Caco-2 (cell line): Measurements from ENCODE around the gene SLC5A10. TPM values are rescaled to one million over a fixed set of nuclear protein-coding genes. Genes with fewer than 3 reads are reported as not detected.
A peak's percentile ranks its signal among the peaks of the same experiment; 100 is the strongest.

Experiments used
- BruUV-seq: library from RNA; stranded (reverse); fragments of 400-500 nt; replicated peaks from 2 replicates; lab custom pipeline; 2021; lab: Mats Ljungman, UMichigan
- CTCF ChIA-PET: fragments of 300-600 bp; sonication (Branson Sonifier 250); formaldehyde crosslinking; loops from one replicate; lab custom pipeline; 2022; ENCODE audit warnings: antibody characterized with exemption; lab: Charles Lee
- POLR2A ChIA-PET: fragments of 300-600 bp; sonication (Branson Sonifier 250); formaldehyde crosslinking; loops from one replicate; lab custom pipeline; 2022; ENCODE audit warnings: antibody characterized with exemption; lab: Charles Lee
- DNase-seq, 2 experiments: peaks; one replicate each; pipeline versions ENCODE4 v3.0.0 to v3.0.0-alpha.2; 2020 to 2022
- H3K27me3 ChIP-seq: replicated peaks from 2 replicates; pipeline ENCODE4 v1.6.0; 2011; ENCODE audit warnings: low read length; ENCODE audit not compliant: control insufficient read depth, insufficient read depth
- H3K36me3 ChIP-seq: 2 replicates; pipeline ENCODE4 v1.5.1; 2011; ENCODE audit warnings: low read length; ENCODE audit not compliant: control insufficient read depth, insufficient read depth
- H3K4me1 ChIP-seq: fragments of 250-450 bp; sonication (Bioruptor Pico); 2 replicates; pipeline ENCODE4 v1.5.1; 2020; ENCODE audit warnings: mild to moderate bottlenecking
- H3K4me3 ChIP-seq: 2 replicates; pipeline ENCODE4 v1.5.1; 2011; ENCODE audit warnings: low read depth, mild to moderate bottlenecking, control low read depth, low read length
- H3K9me3 ChIP-seq: fragments of 250-450 bp; sonication (Bioruptor Pico); 2 replicates; pipeline ENCODE4 v1.5.1; 2020; ENCODE audit warnings: mild to moderate bottlenecking, moderate library complexity
- H3K27ac Mint-ChIP-seq: one replicate; pipeline ENCODE4 v1.8.0; 2022; ENCODE audit warnings: mixed read lengths; ENCODE audit not compliant: unreplicated experiment
- H3K27me3 Mint-ChIP-seq: one replicate; pipeline ENCODE4 v1.8.0; 2022; ENCODE audit warnings: mixed read lengths; ENCODE audit not compliant: insufficient read depth, unreplicated experiment
- H3K36me3 Mint-ChIP-seq: one replicate; pipeline ENCODE4 v1.8.0; 2022; ENCODE audit warnings: mild to moderate bottlenecking, mixed read lengths; ENCODE audit not compliant: insufficient read depth, unreplicated experiment
- H3K4me1 Mint-ChIP-seq: one replicate; pipeline ENCODE4 v1.8.0; 2022; ENCODE audit warnings: low read depth, mixed read lengths; ENCODE audit not compliant: unreplicated experiment
- H3K4me3 Mint-ChIP-seq: one replicate; pipeline ENCODE4 v1.8.0; 2022; ENCODE audit warnings: mild to moderate bottlenecking, moderate library complexity, mixed read lengths; ENCODE audit not compliant: unreplicated experiment
- H3K9me3 Mint-ChIP-seq: one replicate; pipeline ENCODE4 v1.8.0; 2022; ENCODE audit warnings: mixed read lengths; ENCODE audit not compliant: unreplicated experiment
- CTCF ChIP-seq, 2 experiments: fragments of 200-600 bp in 1 of 2; IDR thresholded peaks; 1 replicate in 1 of 2; 2 replicates in 1 of 2; pipeline versions ENCODE4 v1.5.1 to v1.8.0; 2011 to 2022; ENCODE audit warnings: antibody characterized with exemption in 1 of 2, control low read depth in 1 of 2, inconsistent platforms in 1 of 2, low read depth in 1 of 2, low read length in 1 of 2, mild to moderate bottlenecking in 1 of 2, moderate library complexity in 1 of 2; ENCODE audit not compliant: insufficient read depth in 1 of 2, severe bottlenecking in 1 of 2, unreplicated experiment in 1 of 2
- intact Hi-C: fragments of 100-400 bp; cut with micrococcal nuclease; formaldehyde crosslinking; loops from one replicate; pipeline ENCODE4 v1.10.0; 2022; ENCODE audit not compliant: unreplicated experiment
- total RNA-seq: library from RNA; stranded (reverse); gene quantifications from 2 replicates; pipeline ENCODE4 v1.2.3, GENCODE V29; 2022

SLC5A10 gene
- total RNA-seq, 1 experiment from 2014 or later = 0.27 TPM

GRCh38 chr17:18988546-18989173 lies 36.7 kb downstream of the SLC5A10 start:
- Mint-ChIP-seq H3K36me3 (peaks cover 34% of the 10 kb centered on the region), H3K4me3 (no peak overlapping the region), H3K27me3 (no peaks in the 10 kb centered on the region), H3K27ac (peak overlapping the region; percentile 80), H3K9me3 (no peaks in the 10 kb centered on the region), H3K4me1 (peaks cover 16% of the 10 kb centered on the region)
- POLR2A ChIA-PET = no interaction called here
- intact Hi-C loops = loop anchor here (1.0 to 2.0 kb wide), 2 partner anchors 16 to 28 kb away; partner anchors contain the start of gene FAM83G
- Histone ChIP-seq H3K4me3 (no peak overlapping the region), H3K9me3 (no peaks in the 10 kb centered on the region), H3K36me3 (peaks cover 2% of the 10 kb centered on the region; the same call in 1 of the 2 replicates), H3K27me3 (no peaks in the 10 kb centered on the region), H3K4me1 (peaks cover 37% of the 10 kb centered on the region)
- peak; percentile 84 to 89 for DNase-seq
- CTCF ChIA-PET = interaction anchor here (1.6 kb wide), 1 partner anchor 28 kb away, joined by 11 read pairs; no protein-coding TSS in a partner anchor
- BruUV-seq = no TSS peak
- no peak for TF ChIP-seq CTCF (IDR thresholded peaks at IDR 0.05; ENCODE audit: insufficient read depth in 1 of 2, low read depth in 1 of 2, low read length in 1 of 2, severe bottlenecking in 1 of 2, unreplicated experiment in 1 of 2)

GRCh38 chr17:18990331-18990730 lies 38.4 kb downstream of the SLC5A10 start:
- BruUV-seq = no TSS peak
- H3K4me3 ChIP-seq = no peak overlapping the region
- no peak for DNase-seq
- H3K4me1 Mint-ChIP-seq = peaks cover 16% of the 10 kb centered on the region
- H3K27me3 ChIP-seq = no peaks in the 10 kb centered on the region
- ChIA-PET POLR2A (no interaction called here), CTCF (no interaction called here)
- H3K27me3 Mint-ChIP-seq = no peaks in the 10 kb centered on the region
- peaks cover 29% of the 10 kb centered on the region for H3K4me1 ChIP-seq
- H3K9me3 Mint-ChIP-seq = peaks cover 5% of the 10 kb centered on the region
- no peak for TF ChIP-seq CTCF (IDR thresholded peaks at IDR 0.05; ENCODE audit: insufficient read depth in 1 of 2, low read depth in 1 of 2, low read length in 1 of 2, severe bottlenecking in 1 of 2, unreplicated experiment in 1 of 2)
- peaks cover 2% of the 10 kb centered on the region; the same call in 1 of the 2 replicates for H3K36me3 ChIP-seq
- peaks cover 4% of the 10 kb centered on the region; the same call in 1 of the 2 replicates for H3K9me3 ChIP-seq
- peak overlapping the region; percentile 11 for H3K27ac Mint-ChIP-seq
- H3K4me3 Mint-ChIP-seq = no peak overlapping the region
- intact Hi-C loops = no loop called here
- peaks cover 51% of the 10 kb centered on the region for H3K36me3 Mint-ChIP-seq

GRCh38 chr17:18991531-18992315 lies 39.8 kb downstream of the SLC5A10 start:
- peaks cover 29% of the 10 kb centered on the region for H3K4me1 ChIP-seq
- Mint-ChIP-seq H3K36me3 (peaks cover 57% of the 10 kb centered on the region), H3K27ac (no peak overlapping the region), H3K9me3 (peaks cover 14% of the 10 kb centered on the region), H3K4me1 (peaks cover 16% of the 10 kb centered on the region), H3K4me3 (no peak overlapping the region), H3K27me3 (no peaks in the 10 kb centered on the region)
- ChIA-PET CTCF (no interaction called here), POLR2A (no interaction called here)
- H3K9me3 ChIP-seq = peaks cover 7% of the 10 kb centered on the region; the same call in 1 of the 2 replicates
- intact Hi-C loops = no loop called here
- H3K36me3 ChIP-seq = peaks cover 2% of the 10 kb centered on the region; the same call in 1 of the 2 replicates
- TF ChIP-seq CTCF (IDR thresholded peaks at IDR 0.05; ENCODE audit: insufficient read depth in 1 of 2, low read depth in 1 of 2, low read length in 1 of 2, severe bottlenecking in 1 of 2, unreplicated experiment in 1 of 2) = no peak
- H3K27me3 ChIP-seq = no peaks in the 10 kb centered on the region
- no TSS peak for BruUV-seq
- no peak overlapping the region for H3K4me3 ChIP-seq
- DNase-seq = no peak
